Measurements from ENCODE around the gene MYO5B.

The MYO5B gene

GRCh38 chr18:49967636-49968313, 227.2 kb downstream of the MYO5B start:
- DNase-seq (ENCODE audit: low spot score), result peak; percentile 1

DNA sequence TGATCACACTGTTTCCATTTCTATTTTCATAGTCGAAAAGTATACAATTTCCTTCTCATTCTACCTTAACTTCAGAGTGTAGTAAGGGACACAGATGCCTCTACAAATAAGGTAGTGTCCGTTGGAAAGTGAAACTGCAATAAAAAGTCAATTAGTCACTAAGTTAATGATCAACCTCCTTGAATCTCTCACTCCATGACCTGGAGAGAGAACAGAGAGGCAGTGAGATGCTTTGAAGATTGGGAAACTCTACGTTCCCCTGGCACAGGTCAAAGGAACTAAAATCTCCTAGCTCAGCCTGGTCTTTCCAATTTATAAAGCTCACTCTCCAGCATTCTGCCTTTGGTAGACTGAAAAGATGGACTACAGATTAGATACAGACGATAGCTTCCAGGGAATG, 227.8 kb downstream of the MYO5B start:
- DNase-seq (ENCODE audit: low spot score), result peak; percentile 92

- DNase-seq (ENCODE audit: low spot score), result peak; percentile 74
Measured at GRCh38 chr18:49966090-49966489, 228.9 kb downstream of the MYO5B start.

GRCh38 chr18:49963217-49963616, 231.7 kb downstream of the MYO5B start:
- DNase-seq (ENCODE audit: low spot score), result no peak

- DNase-seq (ENCODE audit: low spot score), result no peak
Measured at GRCh38 chr18:49961271-49961670, 233.7 kb downstream of the MYO5B start.

- DNase-seq (ENCODE audit: low spot score), result no peak
Measured at GRCh38 chr18:49960376-49960775, 234.6 kb downstream of the MYO5B start.

GRCh38 chr18:49959176-49959575, 235.8 kb downstream of the MYO5B start:
- DNase-seq (ENCODE audit: low spot score), result no peak

GRCh38 chr18:49955263-49955662, 239.7 kb downstream of the MYO5B start:
- no peak for DNase-seq (ENCODE audit: low spot score)

DNA sequence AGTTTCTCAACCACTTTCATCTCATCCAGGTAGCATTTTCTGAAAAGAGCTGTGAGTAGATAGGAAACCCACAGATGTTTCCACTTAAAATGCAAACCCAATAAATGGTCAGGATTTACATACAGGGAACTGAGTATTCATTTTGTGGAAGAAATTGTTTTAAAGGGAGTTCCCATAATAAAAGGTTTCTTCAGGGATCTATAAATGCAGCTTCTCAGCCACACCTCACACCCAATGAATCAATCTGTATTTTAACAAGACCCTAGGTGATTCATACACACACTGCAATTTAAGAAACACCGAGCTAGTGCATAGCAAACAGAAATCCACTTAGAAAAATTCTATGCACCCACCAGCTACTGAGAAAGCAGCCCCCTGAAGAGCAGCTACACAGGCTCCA, 241.6 kb downstream of the MYO5B start:
- DNase-seq (ENCODE audit: low spot score), result no peak

GRCh38 chr18:49949951-49950395, 245.0 kb downstream of the MYO5B start:
- DNase-seq (ENCODE audit: low spot score), result no peak

GRCh38 chr18:49948975-49949374, 246.0 kb downstream of the MYO5B start:
- no peak for DNase-seq (ENCODE audit: low spot score)

DNA sequence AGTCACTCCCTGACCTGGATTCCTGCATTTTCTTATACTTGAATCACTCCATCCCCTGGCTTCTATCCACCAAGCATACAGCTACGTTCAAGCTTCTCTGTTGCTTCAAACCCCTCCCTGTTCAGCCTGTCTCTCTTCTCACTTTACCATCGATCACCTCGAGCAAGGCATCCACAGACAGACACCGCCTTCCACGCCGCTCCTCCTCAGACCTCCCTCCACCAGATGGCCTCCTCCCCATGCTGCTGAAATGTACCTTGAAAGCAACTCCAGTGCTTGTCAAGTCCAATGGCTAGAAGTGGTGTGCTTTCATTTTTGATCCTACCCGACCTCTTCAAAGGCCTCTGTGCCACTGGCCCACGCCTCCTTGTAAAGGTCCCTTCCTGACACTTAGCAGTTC, 250.3 kb downstream of the MYO5B start:
- peak; percentile 12 for DNase-seq (ENCODE audit: low spot score)

GRCh38 chr18:49936821-49937220, 258.1 kb downstream of the MYO5B start:
- DNase-seq (ENCODE audit: low spot score), result no peak

DNA sequence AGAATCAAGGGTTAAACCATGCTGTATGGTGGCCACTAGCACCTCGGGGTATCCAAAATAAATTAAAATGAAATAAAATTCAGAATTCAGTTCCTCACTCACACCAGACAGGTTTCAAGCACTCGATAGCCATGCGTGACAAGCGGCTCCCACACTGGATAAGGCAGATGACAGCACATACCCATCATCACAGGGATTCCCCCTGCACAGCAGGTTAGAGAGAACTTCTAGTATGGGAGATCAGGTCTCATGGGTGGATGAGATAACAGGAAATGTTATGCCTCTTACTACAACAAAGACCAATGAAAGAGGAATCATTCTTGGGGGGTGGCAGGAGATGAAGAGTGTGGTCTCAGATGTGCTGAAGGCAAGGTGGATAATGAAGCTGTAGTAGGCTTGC, 259.7 kb downstream of the MYO5B start:
- DNase-seq (ENCODE audit: low spot score), result peak; percentile 51

DNA sequence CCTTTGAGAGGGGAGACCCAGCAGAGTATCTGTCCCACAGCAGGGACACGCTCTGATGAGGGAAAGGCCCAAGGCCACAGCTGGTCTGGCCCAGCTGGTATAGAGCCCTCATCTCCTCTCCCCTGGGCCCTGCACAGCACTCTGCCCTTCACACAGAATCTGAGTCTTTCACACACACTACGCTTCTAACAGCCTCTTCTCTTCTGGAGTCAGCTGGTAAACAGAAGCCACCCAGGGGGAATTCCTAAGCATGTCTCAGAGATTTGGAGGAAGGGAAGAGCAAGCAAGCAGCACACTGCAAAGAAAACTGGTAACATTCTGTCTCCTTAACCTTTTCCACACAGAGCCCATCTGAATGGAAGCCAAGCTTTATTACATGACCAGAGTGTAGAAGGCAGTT, 260.5 kb downstream of the MYO5B start:
- peak; percentile 62 for DNase-seq (ENCODE audit: low spot score)

DNA sequence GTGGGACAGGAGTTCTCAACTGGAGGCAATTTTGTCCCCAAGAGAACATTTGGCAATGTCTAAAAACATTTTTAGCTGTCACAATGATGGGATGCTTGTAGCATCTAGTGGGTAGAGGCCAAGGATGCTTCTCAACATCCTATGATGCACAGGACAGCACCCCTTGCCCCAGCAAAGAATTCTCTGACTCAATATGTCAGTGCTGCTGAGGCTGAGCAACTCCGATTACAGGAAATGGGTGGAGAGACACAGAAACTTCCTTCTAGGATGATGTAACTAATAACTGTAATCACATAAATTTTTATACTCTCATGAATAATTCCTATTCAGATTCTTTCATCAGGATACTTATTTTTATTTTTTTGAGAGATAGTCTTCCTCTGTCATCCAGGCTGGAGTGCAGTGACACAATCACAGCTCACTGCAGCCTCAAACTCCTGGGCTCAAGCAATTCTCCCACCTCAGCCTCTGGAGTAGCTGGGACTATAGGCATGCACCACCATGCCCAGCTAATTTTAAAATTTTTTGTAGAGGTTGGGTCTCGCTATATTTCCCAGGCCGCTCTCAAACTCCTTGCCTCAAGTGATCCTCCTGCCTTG, 261.3 kb downstream of the MYO5B start:
- peak; percentile 58 for DNase-seq (ENCODE audit: low spot score)

DNA sequence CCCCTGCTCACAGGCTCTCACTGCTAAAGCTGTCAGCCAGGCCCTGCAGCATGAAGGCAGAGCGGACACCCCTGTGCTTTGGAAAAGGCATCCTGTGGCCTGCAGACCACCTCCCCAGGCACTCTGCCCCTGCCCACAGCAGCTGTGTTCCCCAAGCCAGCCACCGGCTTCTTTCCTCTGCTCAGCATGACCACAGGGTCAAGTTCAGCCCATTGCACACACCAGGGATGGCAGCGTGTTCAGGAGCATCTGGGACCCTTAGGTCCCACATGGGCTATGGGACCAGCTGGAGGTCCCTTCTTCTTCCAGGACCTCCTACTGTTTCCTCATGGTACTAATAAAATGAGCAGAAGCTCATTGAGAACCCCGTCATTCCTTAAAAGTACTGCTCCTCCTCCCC, 263.2 kb downstream of the MYO5B start:
- no peak for DNase-seq (ENCODE audit: low spot score)

GRCh38 chr18:49931179-49931578, 263.8 kb downstream of the MYO5B start:
- DNase-seq (ENCODE audit: low spot score), result no peak

- no peak for DNase-seq (ENCODE audit: low spot score)
Measured at GRCh38 chr18:49926106-49926745, 268.7 kb downstream of the MYO5B start.

DNA sequence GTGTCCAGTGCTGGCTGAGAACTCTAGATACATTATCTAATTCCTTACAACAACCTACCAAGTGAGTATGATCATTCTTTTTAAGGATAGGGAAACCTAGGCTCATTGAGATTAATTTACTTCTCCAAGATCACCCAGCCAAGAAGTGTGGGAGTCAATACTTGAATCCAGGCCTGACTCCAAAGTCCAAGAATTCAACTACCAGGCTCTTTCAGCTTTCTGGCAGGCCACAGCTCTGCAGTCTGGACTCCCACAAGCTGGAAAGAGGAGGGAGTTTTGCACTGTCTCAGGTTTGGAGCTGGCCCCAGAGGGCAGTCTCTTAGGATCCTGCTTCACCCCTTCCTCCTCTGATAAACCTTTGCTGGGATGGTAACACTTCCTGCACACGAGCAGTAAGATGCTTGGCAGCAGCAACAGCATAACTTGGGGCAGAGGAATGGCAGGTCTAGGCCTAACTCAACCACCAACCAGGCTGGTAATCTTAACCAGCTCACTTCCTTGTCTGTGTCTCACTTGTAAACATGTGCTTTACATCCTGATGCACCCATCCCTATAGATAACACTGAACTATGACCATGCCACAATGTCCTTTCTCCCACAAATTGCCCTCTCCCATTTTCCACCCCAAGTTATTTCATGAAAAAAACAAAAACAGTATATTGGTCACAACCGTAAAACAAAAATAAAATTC, 270.5 kb downstream of the MYO5B start:
- DNase-seq (ENCODE audit: low spot score), result no peak

DNA sequence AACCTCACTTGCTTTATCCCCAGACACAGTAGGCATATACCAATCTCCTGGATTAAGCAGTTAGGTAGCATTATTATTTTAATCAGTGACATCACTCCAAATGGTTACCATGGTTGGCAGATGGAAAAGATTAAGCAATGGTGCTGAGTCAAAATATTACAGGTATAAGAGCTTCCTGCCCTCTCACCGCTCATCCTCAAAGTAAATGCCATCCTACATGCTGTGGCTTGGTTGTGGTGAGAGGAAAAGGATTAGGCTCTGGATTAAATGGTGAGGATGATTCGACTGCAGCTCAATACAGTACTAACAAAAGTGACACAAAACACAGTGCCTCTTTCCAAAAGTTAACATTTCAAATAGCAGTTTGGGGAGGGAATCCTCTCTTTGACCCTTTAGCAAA, 272.7 kb downstream of the MYO5B start:
- peak; percentile 70 for DNase-seq (ENCODE audit: low spot score)

DNA sequence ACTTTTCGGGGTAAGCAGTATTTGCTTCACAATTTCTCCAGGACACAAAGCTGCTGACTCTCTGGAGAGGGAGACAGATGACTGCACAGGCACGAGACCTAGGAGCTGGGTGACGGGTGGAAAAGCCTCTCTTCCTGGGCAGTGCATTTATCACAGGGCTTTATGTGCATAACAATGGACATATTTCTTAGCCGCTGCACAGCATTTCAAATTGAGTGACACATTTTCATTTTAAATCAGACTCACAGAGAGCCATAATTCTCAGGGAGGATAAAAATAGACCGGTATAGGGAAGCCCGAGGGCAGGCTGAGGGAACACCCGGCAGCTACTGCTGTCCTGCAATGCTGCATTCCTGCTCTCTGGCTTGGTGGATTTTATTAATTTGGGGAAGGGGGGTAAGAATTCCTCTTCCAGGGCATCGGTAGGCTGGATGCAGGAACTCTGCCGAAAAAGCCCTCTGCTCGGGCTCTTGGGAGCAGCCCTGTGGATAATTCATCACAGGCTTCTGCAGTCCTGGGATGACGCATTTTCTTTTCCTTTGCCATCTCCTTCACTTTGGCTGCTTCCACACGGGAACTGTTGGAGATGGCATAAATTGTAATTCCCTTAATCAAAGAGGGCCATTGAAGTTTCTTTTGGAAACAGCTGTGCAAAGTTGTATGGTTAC, 273.5 kb downstream of the MYO5B start:
- DNase-seq (ENCODE audit: low spot score), result peak; percentile 53
